Adrenal gland (tissue), 12 donors: ENCODE measurements around the gene TMEM185A. TPM values are rescaled to one million over a fixed set of nuclear protein-coding genes. Genes with fewer than 3 reads are reported as not detected.
"Not testable (repeated sequence)": the region's sequence is repeated elsewhere in the genome, so short reads cannot be mapped to it uniquely, and the experiment has no call there.

Experiments used
- DNase-seq, 7 donors: peaks; one replicate each; pipeline ENCODE4 v3.0.0-alpha.2; 2019 to 2020
- H3K27ac ChIP-seq, 5 donors: fragments of 200-600 bp; sonication (generic) in 4 of 5; 1 replicate in 3 of 5; 2 replicates in 2 of 5; pipeline versions ENCODE4 v1.5.1 to v1.8.0; 2016 to 2020; ENCODE audit warnings: mild to moderate bottlenecking in 1 of 5
- H3K27me3 ChIP-seq: fragments of 200-600 bp; 2 replicates; pipeline ENCODE4 v1.8.0; 2021
- H3K36me3 ChIP-seq, 2 donors: fragments of 200-600 bp; replicated peaks in 1 of 2; 1 replicate in 1 of 2; 2 replicates in 1 of 2; pipeline versions ENCODE4 v1.5.1 to v1.8.0; 2018 to 2022
- H3K4me1 ChIP-seq, 2 donors: fragments of 200-600 bp; replicated peaks in 1 of 2; 1 replicate in 1 of 2; 2 replicates in 1 of 2; pipeline versions ENCODE4 v1.5.1 to v1.8.0; 2018 to 2021
- H3K4me3 ChIP-seq, 4 donors: fragments of 200-600 bp; sonication (generic) in 3 of 4; one replicate each; pipeline ENCODE4 v1.5.1; 2016 to 2018
- H3K9me3 ChIP-seq, 3 donors: fragments of 200-600 bp; sonication (generic) in 1 of 3; replicated peaks in 1 of 3; 1 replicate in 2 of 3; 2 replicates in 1 of 3; pipeline versions ENCODE4 v1.5.1 to v1.8.0; 2016 to 2021
- CTCF ChIP-seq, 6 experiments: fragments of 450-650 bp in 4 of 6; fragments of 200-600 bp in 2 of 6; sonication (generic) in 1 of 6; IDR thresholded peaks; 1 replicate in 5 of 6; 2 replicates in 1 of 6; pipeline versions ENCODE4 v1.5.1 to v1.8.0; 2016 to 2021; ENCODE audit warnings: antibody characterized with exemption in 6 of 6, mild to moderate bottlenecking in 2 of 6, moderate library complexity in 1 of 6
- POLR2A ChIP-seq, 2 donors: fragments of 450-650 bp; IDR thresholded peaks; one replicate each; pipeline ENCODE4 v1.6.1; 2017; ENCODE audit warnings: antibody characterized with exemption in 2 of 2, mild to moderate bottlenecking in 2 of 2, moderate library complexity in 1 of 2
- WGBS, 4 donors: extraction: QIAGEN DNeasy Blood & Tissue Kit in 2 of 4; methylation state at CpG; one replicate each; pipeline versions ENCODE4 v1.1.5 to v1.1.7; 2013 to 2017; 5-methylcytosine and 5-hydroxymethylcytosine counted together
- intact Hi-C, 2 donors: fragments of 100-400 bp; cut with DNase I; formaldehyde crosslinking; loops; one replicate each; pipeline versions ENCODE4 v1.14.1 to v1.15.0; 2022 to 2023
- polyA plus RNA-seq, 3 donors: library from polyadenylated mRNA; stranded (reverse); fragments of 200-250 nt in 2 of 3; fragments of 350-450 nt in 1 of 3; fragmentation: Illumina TruSeq in 1 of 3; extraction: RNeasy Lipid Tissue Mini Kit (QIAGEN cat#74804) in 1 of 3; gene quantifications; one replicate each; pipeline ENCODE4 v1.2.3, GENCODE V29; 2013 to 2014
- total RNA-seq, 9 donors: library from RNA; depleted of rRNA in 4 of 9; stranded (reverse); fragments of >200 nt in 4 of 9; fragments of 120-200 nt in 1 of 9; fragmentation: NEBNext Ultra II Directional in 1 of 9; extraction: Animal tissue kit (Norgen Biotek cat#: 25700) in 1 of 9; gene quantifications; one replicate each; pipeline versions ENCODE4 v1.1.0 to v1.2.4, GENCODE V29; 2013 to 2023
- donor health status: healthy with polysubstance abuse.
- donor health status: Bipolar disorder and iron deficiency.
- donor health status: DM: yes; HTN: yes; CAD: no.
- donor health status: DM: no; HTN: no; CAD: no.
- donor health status: DM: no; HTN: no; CAD: no.
- donor health status: DM: yes; HTN: yes; CAD: no.

The TMEM185A gene
- total and polyA plus RNA-seq, 12 donors = 14.8 to 38.0 (median 18.8) TPM

- Histone ChIP-seq H3K4me1 (no peaks in the 10 kb centered on the region), H3K4me3 (no peak overlapping the region), H3K9me3 (no peaks in the 10 kb centered on the region), H3K27ac (no peak overlapping the region), H3K27me3 (peaks cover 10% of the 10 kb centered on the region), H3K36me3 (no peaks in the 10 kb centered on the region)
- no peak for TF ChIP-seq CTCF (IDR thresholded peaks at IDR 0.05)
- TF ChIP-seq POLR2A (IDR thresholded peaks at IDR 0.05) = no peak
- 24 to 54% (median 44%) methylated on average over 2 of the region's 2 CpGs for WGBS, 4 donors
- intact Hi-C loops = no loop called here
- DNase-seq = no peak
Measured at GRCh38 chrX:149569770-149570169, 61.8 kb downstream of the TMEM185A start.

DNA sequence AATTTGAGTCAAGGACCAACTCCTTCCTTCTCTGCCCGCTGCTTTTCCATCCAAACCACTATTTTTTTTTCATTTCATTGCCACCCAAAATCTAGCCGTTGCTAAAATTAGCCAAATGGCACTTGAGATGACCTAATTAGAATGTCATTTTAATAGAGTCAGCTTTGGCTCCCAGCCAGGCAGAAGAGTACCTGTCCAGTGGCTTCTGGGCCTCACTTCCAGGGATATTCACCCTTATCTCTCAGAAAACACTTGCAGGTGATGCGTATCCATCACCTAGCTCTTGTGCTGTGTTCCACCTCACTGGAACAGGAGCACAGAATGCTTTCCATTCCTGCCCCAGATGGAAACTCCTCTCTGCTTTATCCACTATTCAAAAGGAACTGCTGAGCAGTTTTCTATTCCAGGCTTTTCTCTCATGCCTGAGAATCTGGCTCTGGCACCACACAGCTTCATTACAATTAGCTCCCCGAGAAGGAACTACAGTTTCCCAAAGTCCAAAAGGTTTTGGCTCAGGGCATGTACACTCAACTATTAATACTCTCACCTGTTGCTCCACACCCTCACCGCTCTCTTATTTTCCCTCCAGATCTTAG, 62.8 kb downstream of the TMEM185A start:
- no peaks in the 10 kb centered on the region for H3K36me3 ChIP-seq
- H3K4me3 ChIP-seq = no peak overlapping the region
- 70 to 83% (median 78%) methylated on average over 5 of the region's 5 CpGs for whole genome bisulfite sequencing, 4 donors
- no peaks in the 10 kb centered on the region for H3K9me3 ChIP-seq
- peaks cover 10% of the 10 kb centered on the region for H3K27me3 ChIP-seq
- TF ChIP-seq POLR2A (IDR thresholded peaks at IDR 0.05) = no peak
- TF ChIP-seq CTCF (IDR thresholded peaks at IDR 0.05) = no peak
- no peaks in the 10 kb centered on the region for H3K4me1 ChIP-seq
- DNase-seq = no peak
- intact Hi-C loops = no loop called here
- no peak overlapping the region for H3K27ac ChIP-seq

- H3K4me3 ChIP-seq = no peak overlapping the region
- no peak for DNase-seq
- 71 to 85% (median 79%) methylated on average over 6 to 7 of the region's 7 CpGs for WGBS, 4 donors
- no peak overlapping the region for H3K27ac ChIP-seq
- H3K27me3 ChIP-seq = peaks cover 10% of the 10 kb centered on the region
- intact Hi-C loops = no loop called here
- TF ChIP-seq CTCF (IDR thresholded peaks at IDR 0.05) (no peak), POLR2A (IDR thresholded peaks at IDR 0.05) (no peak)
- H3K9me3 ChIP-seq = no peaks in the 10 kb centered on the region
- no peaks in the 10 kb centered on the region for H3K36me3 ChIP-seq
- no peaks in the 10 kb centered on the region for H3K4me1 ChIP-seq
Measured at GRCh38 chrX:149567621-149568417, 63.8 kb downstream of the TMEM185A start.

- Histone ChIP-seq H3K4me1 (no peaks in the 10 kb centered on the region), H3K27ac (no peak overlapping the region), H3K9me3 (no peaks in the 10 kb centered on the region), H3K27me3 (no peaks in the 10 kb centered on the region), H3K36me3 (no peaks in the 10 kb centered on the region), H3K4me3 (no peak overlapping the region)
- no peak for TF ChIP-seq CTCF (IDR thresholded peaks at IDR 0.05)
- no peak for TF ChIP-seq POLR2A (IDR thresholded peaks at IDR 0.05)
- DNase-seq = no peak
- intact Hi-C loops = no loop called here
- 72 to 89% (median 81%) methylated on average over 4 of the region's 4 CpGs for WGBS, 4 donors
Measured at GRCh38 chrX:149563359-149563758, 68.2 kb downstream of the TMEM185A start.

GRCh38 chrX:149555251-149555650, 76.3 kb downstream of the TMEM185A start:
- H3K4me1 ChIP-seq, H3K9me3 ChIP-seq, H3K27ac ChIP-seq, H3K27me3 ChIP-seq, H3K4me3 ChIP-seq, intact Hi-C loops, H3K36me3 ChIP-seq, DNase-seq: not testable (repeated sequence)
- WGBS, 4 donors = no CpG with 5 or more reads among the region's 4 CpGs

GRCh38 chrX:149551939-149552248, 79.7 kb downstream of the TMEM185A start:
- H3K9me3 ChIP-seq, H3K27ac ChIP-seq, H3K36me3 ChIP-seq, H3K4me1 ChIP-seq, DNase-seq, intact Hi-C loops, H3K27me3 ChIP-seq, H3K4me3 ChIP-seq: not testable (repeated sequence)
- 92 to 100% (median 97%) methylated on average over 2 of the region's 6 CpGs for WGBS, 4 donors

DNA sequence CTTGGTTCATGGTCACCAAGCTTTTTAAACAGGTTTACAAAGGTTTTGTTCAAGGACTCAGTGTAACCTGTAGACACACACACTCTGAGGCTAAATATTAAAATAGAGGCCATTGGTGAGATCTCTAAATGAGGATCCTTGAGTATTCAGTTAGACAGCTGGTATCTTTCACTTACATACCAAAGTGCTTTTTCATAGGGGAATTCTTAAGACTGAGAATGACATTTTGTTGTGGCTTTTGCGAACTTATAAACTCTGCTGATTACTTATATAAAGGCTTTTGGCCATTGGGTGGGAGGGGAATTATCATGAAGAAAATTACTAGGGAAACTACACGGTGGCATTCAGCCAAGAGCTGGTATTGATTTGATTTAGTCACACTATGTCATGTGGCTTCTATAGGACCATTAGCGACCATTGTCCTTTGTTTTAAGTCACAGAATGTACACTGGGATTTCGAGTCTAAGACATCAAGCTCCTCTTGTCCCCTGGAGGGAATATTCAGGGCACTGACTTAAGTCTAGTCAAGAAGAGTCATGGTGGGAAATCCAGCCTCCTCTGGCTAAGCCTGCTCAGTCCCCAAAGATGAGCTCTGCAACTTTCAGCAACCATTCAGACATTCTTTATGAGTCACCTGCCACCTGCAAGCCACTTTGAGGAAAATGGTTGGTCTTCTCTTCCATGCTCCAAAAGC, 80.2 kb downstream of the TMEM185A start:
- WGBS, 4 donors = no CpG with 5 or more reads among the region's 4 CpGs
- H3K27me3 ChIP-seq, H3K36me3 ChIP-seq, H3K9me3 ChIP-seq, H3K4me3 ChIP-seq, intact Hi-C loops, H3K4me1 ChIP-seq, DNase-seq, H3K27ac ChIP-seq: not testable (repeated sequence)
